GM23338 (cell line): ENCODE results near the gene TMEM255B. TPM values are rescaled to one million over a fixed set of nuclear protein-coding genes. Genes with fewer than 3 reads are reported as not detected.

Experiments used
- ATAC-seq: fragments of 200-7000 bp; cut with Tn5 transposase; 3 replicates; pipeline ENCODE4 v1.9.1; 2020
- DNase-seq: peaks from one replicate; pipeline ENCODE4 v3.0.0-alpha.2; 2015; ENCODE audit warnings: low spot score
- H2AFZ ChIP-seq: fragments of 200-600 bp; sonication (generic); 2 replicates; pipeline ENCODE4 v1.8.0; 2016; ENCODE audit warnings: antibody characterized with exemption, mild to moderate bottlenecking, moderate library complexity
- H3F3A ChIP-seq: fragments of 200-600 bp; sonication (generic); replicated peaks from 2 replicates; pipeline ENCODE4 v1.8.0; 2017; ENCODE audit warnings: antibody characterized with exemption, mixed run types, low read depth
- H3K27ac ChIP-seq: fragments of 200-600 bp; sonication (generic); 2 replicates; pipeline ENCODE4 v1.6.1; 2016; ENCODE audit warnings: low read depth
- H3K27me3 ChIP-seq: fragments of 200-600 bp; sonication (generic); 2 replicates; pipeline ENCODE4 v1.8.0; 2016; ENCODE audit warnings: mild to moderate bottlenecking, mixed run types, moderate library complexity; ENCODE audit not compliant: insufficient read depth
- H3K36me3 ChIP-seq: fragments of 200-600 bp; sonication (generic); 2 replicates; pipeline ENCODE4 v1.8.0; 2016; ENCODE audit warnings: mild to moderate bottlenecking; ENCODE audit not compliant: insufficient read depth
- H3K4me1 ChIP-seq: fragments of 200-600 bp; sonication (generic); 2 replicates; pipeline ENCODE4 v1.8.0; 2016; ENCODE audit warnings: mild to moderate bottlenecking, moderate library complexity; ENCODE audit not compliant: insufficient read depth
- H3K4me2 ChIP-seq: fragments of 200-600 bp; sonication (generic); 2 replicates; pipeline ENCODE4 v1.7.1; 2017; ENCODE audit warnings: mixed run types
- H3K4me3 ChIP-seq: fragments of 200-600 bp; sonication (generic); 2 replicates; pipeline ENCODE4 v1.6.1; 2016; ENCODE audit warnings: mixed run types
- H3K79me2 ChIP-seq: fragments of 200-600 bp; sonication (generic); replicated peaks from 2 replicates; pipeline ENCODE4 v1.8.0; 2017; ENCODE audit warnings: mild to moderate bottlenecking; ENCODE audit not compliant: insufficient read depth
- H3K9me2 ChIP-seq: fragments of 200-600 bp; sonication (generic); 2 replicates; pipeline ENCODE4 v1.8.0; 2017; ENCODE audit not compliant: insufficient read depth
- H4K20me1 ChIP-seq: fragments of 200-600 bp; sonication (generic); replicated peaks from 2 replicates; pipeline ENCODE4 v1.8.0; 2017; ENCODE audit warnings: mild to moderate bottlenecking; ENCODE audit not compliant: insufficient read depth
- H3K27ac Mint-ChIP-seq: 2 replicates; pipeline ENCODE4 v1.8.0; 2020; ENCODE audit warnings: inconsistent platforms, mild to moderate bottlenecking, moderate library complexity, mixed read lengths
- H3K27me3 Mint-ChIP-seq: 3 replicates; pipeline ENCODE4 v1.8.0; 2022; ENCODE audit warnings: low read depth, mild to moderate bottlenecking, moderate library complexity, mixed read lengths, inconsistent platforms; ENCODE audit not compliant: insufficient read depth, poor library complexity
- H3K36me3 Mint-ChIP-seq: 3 replicates; pipeline ENCODE4 v1.8.0; 2021; ENCODE audit warnings: low read depth, mild to moderate bottlenecking, inconsistent platforms, moderate library complexity, mixed read lengths
- H3K4me1 Mint-ChIP-seq: 3 replicates; pipeline ENCODE4 v1.8.0; 2020; ENCODE audit warnings: mild to moderate bottlenecking, inconsistent platforms, mixed read lengths
- H3K4me3 Mint-ChIP-seq: 3 replicates; pipeline ENCODE4 v1.8.0; 2021; ENCODE audit warnings: moderate library complexity, mild to moderate bottlenecking, inconsistent platforms, mixed read lengths
- H3K9me3 Mint-ChIP-seq: 3 replicates; pipeline ENCODE4 v1.8.0; 2020; ENCODE audit warnings: moderate library complexity, mild to moderate bottlenecking, inconsistent platforms, mixed read lengths
- CREB1 ChIP-seq: fragments of 250-450 bp; sonication (Bioruptor Pico); IDR thresholded peaks from 2 replicates; pipeline ENCODE4 v1.5.0; 2020; ENCODE audit warnings: low read depth, mild to moderate bottlenecking, moderate library complexity
- CTCF ChIP-seq, 2 experiments: fragments of 200-600 bp in 1 of 2; sonication (generic) in 1 of 2; conservative IDR thresholded peaks; 2 replicates each; pipeline versions ENCODE4 v1.5.1 to v1.6.1; 2016 to 2017; ENCODE audit warnings: antibody characterized with exemption in 2 of 2, low read depth in 2 of 2, mild to moderate bottlenecking in 2 of 2, moderate library complexity in 1 of 2
- ETS1 ChIP-seq: IDR thresholded peaks from 2 replicates; pipeline ENCODE4 v1.6.1; 2016; ENCODE audit warnings: antibody characterized with exemption
- EZH2phosphoT487 ChIP-seq: fragments of 200-600 bp; sonication (generic); IDR thresholded peaks from one replicate; pipeline ENCODE4 v1.8.1; 2018; ENCODE audit warnings: antibody characterized with exemption; ENCODE audit not compliant: unreplicated experiment
- JUNB ChIP-seq: IDR thresholded peaks from one replicate; pipeline ENCODE4 v1.6.1; 2016; ENCODE audit warnings: antibody characterized with exemption; ENCODE audit not compliant: unreplicated experiment
- NANOG ChIP-seq: IDR thresholded peaks from 2 replicates; pipeline ENCODE4 v1.6.1; 2016; ENCODE audit warnings: antibody characterized with exemption, borderline replicate concordance
- POLR2AphosphoS5 ChIP-seq: IDR thresholded peaks from 2 replicates; pipeline ENCODE4 v1.6.1; 2016; ENCODE audit warnings: antibody characterized with exemption, low read depth
- STAT1 ChIP-seq: IDR thresholded peaks from one replicate; pipeline ENCODE4 v1.6.1; 2016; ENCODE audit warnings: antibody characterized with exemption; ENCODE audit not compliant: unreplicated experiment
- ZNF114 ChIP-seq: fragments of 250-450 bp; sonication (Bioruptor Pico); IDR thresholded peaks from 2 replicates; pipeline ENCODE4 v1.5.0; 2020; ENCODE audit warnings: mild to moderate bottlenecking, moderate library complexity
- ZNF331 ChIP-seq: fragments of 250-450 bp; sonication (Bioruptor Pico); IDR thresholded peaks from 2 replicates; pipeline ENCODE4 v1.5.0; 2020; ENCODE audit warnings: low read depth, mild to moderate bottlenecking, moderate library complexity
- polyA plus RNA-seq: library from polyadenylated mRNA; unstranded; fragments of >200 nt; fragmentation: Nextera tagmentation; extraction: Ambion mirVana; gene quantifications from 2 replicates; pipeline ENCODE4 v1.2.1, GENCODE V29; 2016
- total RNA-seq: library from RNA; depleted of rRNA; stranded (reverse); fragments of >200 nt; shearing (Covaris generic); gene quantifications from 2 replicates; pipeline ENCODE4 v1.2.3, GENCODE V29; 2014
- TF ChIP-seq, protein P1 (sequence below): IDR thresholded peaks from one replicate; pipeline ENCODE4 v1.6.1; 2018; ENCODE audit warnings: antibody characterized with exemption; ENCODE audit not compliant: unreplicated experiment

Gene TMEM255B
- total and polyA plus RNA-seq, 2 experiments from 2014 or later = 0.69 to 4.4 TPM

GRCh38 chr13:113781571-113781970 lies 22.5 kb downstream of the TMEM255B start (continued):
- TF ChIP-seq, protein P1, sequence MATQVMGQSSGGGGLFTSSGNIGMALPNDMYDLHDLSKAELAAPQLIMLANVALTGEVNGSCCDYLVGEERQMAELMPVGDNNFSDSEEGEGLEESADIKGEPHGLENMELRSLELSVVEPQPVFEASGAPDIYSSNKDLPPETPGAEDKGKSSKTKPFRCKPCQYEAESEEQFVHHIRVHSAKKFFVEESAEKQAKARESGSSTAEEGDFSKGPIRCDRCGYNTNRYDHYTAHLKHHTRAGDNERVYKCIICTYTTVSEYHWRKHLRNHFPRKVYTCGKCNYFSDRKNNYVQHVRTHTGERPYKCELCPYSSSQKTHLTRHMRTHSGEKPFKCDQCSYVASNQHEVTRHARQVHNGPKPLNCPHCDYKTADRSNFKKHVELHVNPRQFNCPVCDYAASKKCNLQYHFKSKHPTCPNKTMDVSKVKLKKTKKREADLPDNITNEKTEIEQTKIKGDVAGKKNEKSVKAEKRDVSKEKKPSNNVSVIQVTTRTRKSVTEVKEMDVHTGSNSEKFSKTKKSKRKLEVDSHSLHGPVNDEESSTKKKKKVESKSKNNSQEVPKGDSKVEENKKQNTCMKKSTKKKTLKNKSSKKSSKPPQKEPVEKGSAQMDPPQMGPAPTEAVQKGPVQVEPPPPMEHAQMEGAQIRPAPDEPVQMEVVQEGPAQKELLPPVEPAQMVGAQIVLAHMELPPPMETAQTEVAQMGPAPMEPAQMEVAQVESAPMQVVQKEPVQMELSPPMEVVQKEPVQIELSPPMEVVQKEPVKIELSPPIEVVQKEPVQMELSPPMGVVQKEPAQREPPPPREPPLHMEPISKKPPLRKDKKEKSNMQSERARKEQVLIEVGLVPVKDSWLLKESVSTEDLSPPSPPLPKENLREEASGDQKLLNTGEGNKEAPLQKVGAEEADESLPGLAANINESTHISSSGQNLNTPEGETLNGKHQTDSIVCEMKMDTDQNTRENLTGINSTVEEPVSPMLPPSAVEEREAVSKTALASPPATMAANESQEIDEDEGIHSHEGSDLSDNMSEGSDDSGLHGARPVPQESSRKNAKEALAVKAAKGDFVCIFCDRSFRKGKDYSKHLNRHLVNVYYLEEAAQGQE = no peak
- no peak for TF ChIP-seq JUNB
- no peak for TF ChIP-seq ZNF114 (CRISPR knock-in tag)
- TF ChIP-seq CREB1 = no peak
- no peak for TF ChIP-seq CTCF (conservative IDR thresholded peaks at IDR 0.05; ENCODE audit: low read depth in 2 of 2)
- no peak for TF ChIP-seq ETS1

- DNase-seq (no peak), ATAC-seq (no peak)
- H3K27ac ChIP-seq = no peak overlapping the region
- H3K36me3 ChIP-seq = no peaks in the 10 kb centered on the region
- Mint-ChIP-seq H3K27me3 (peaks cover 15% of the 10 kb centered on the region), H3K4me3 (no peak overlapping the region), H3K4me1 (peaks cover 9% of the 10 kb centered on the region; the same call in 2 of the 3 replicates), H3K27ac (no peak overlapping the region), H3K36me3 (peaks cover 19% of the 10 kb centered on the region), H3K9me3 (peaks cover 21% of the 10 kb centered on the region)
- no peaks in the 10 kb centered on the region for H3K4me1 ChIP-seq
- no peak overlapping the region for H2AFZ ChIP-seq
- H3K27me3 ChIP-seq = no peaks in the 10 kb centered on the region
- no peaks in the 10 kb centered on the region for H3K9me2 ChIP-seq
- no peaks in the 10 kb centered on the region for H3K79me2 ChIP-seq
- H3K4me2 ChIP-seq = peak overlapping the region; percentile 22; the same call in 1 of the 2 replicates
- no peaks in the 10 kb centered on the region for H4K20me1 ChIP-seq
- H3F3A ChIP-seq = no peaks in the 10 kb centered on the region
- no peak overlapping the region for H3K4me3 ChIP-seq
- no peak for TF ChIP-seq STAT1
- TF ChIP-seq ZNF331 (CRISPR knock-in tag) = no peak
- TF ChIP-seq EZH2phosphoT487 = no peak
- TF ChIP-seq CREB1 = no peak
- TF ChIP-seq ZNF114 (CRISPR knock-in tag) = no peak
- TF ChIP-seq NANOG = no peak
- TF ChIP-seq, protein P1 = no peak
- no peak for TF ChIP-seq ETS1
- TF ChIP-seq CTCF (conservative IDR thresholded peaks at IDR 0.05; ENCODE audit: low read depth in 2 of 2) = no peak
- no peak for TF ChIP-seq POLR2AphosphoS5
Measured at GRCh38 chr13:113782472-113782871, 23.4 kb downstream of the TMEM255B start.
